Esophagus squamous epithelium (tissue), 5 donors: Measurements from ENCODE around the gene NLN. TPM values are rescaled to one million over a fixed set of nuclear protein-coding genes. Genes with fewer than 3 reads are reported as not detected.
"Not testable (repeated sequence)": the region's sequence is repeated elsewhere in the genome, so short reads cannot be mapped to it uniquely, and the experiment has no call there.

ENCODE experiments used
- DNase-seq: peaks from one replicate; lab custom pipeline; 2025; lab: John Stamatoyannopoulos, UW
- H3K27ac ChIP-seq, 4 donors: fragments of 200-600 bp; sonication (generic); one replicate each; pipeline ENCODE4 v1.5.1; 2016 to 2019; ENCODE audit warnings: mild to moderate bottlenecking in 1 of 4
- H3K27me3 ChIP-seq, 4 donors: fragments of 200-600 bp; sonication (generic); 1 replicate in 3 of 4; 2 replicates in 1 of 4; pipeline versions ENCODE4 v1.5.1 to v1.6.0; 2017 to 2021; ENCODE audit warnings: antibody characterized with exemption in 1 of 4
- H3K36me3 ChIP-seq, 3 donors: fragments of 200-600 bp; sonication (generic); one replicate each; pipeline ENCODE4 v1.5.1; 2016 to 2019
- H3K4me1 ChIP-seq, 3 donors: fragments of 200-600 bp; sonication (generic); one replicate each; pipeline ENCODE4 v1.5.1; 2017 to 2019
- H3K4me3 ChIP-seq, 4 donors: fragments of 200-600 bp; sonication (generic); 1 replicate in 3 of 4; 2 replicates in 1 of 4; pipeline ENCODE4 v1.5.1; 2016 to 2019; ENCODE audit warnings: mild to moderate bottlenecking in 2 of 4, moderate library complexity in 1 of 4
- H3K9me3 ChIP-seq, 3 donors: fragments of 200-600 bp; sonication (generic); one replicate each; pipeline ENCODE4 v1.5.1; 2016 to 2019
- POLR2A ChIP-seq, 4 donors: fragments of 450-650 bp; IDR thresholded peaks; one replicate each; pipeline ENCODE4 v1.6.1; 2017; ENCODE audit warnings: antibody characterized with exemption in 4 of 4, mild to moderate bottlenecking in 4 of 4, moderate library complexity in 3 of 4
- WGBS, 2 donors: methylation state at CpG; one replicate each; pipeline ENCODE4 v1.1.5; 2018; 5-methylcytosine and 5-hydroxymethylcytosine counted together
- intact Hi-C: fragments of 100-400 bp; cut with DNase I; formaldehyde crosslinking; loops from one replicate; pipeline ENCODE4 v1.15.0; 2022
- total RNA-seq, 4 donors: library from RNA; depleted of rRNA; stranded (reverse); fragments of >200 nt; gene quantifications; one replicate each; pipeline ENCODE4 v1.1.0, GENCODE V29; 2016
- TF ChIP-seq, protein P1 (sequence below), 6 experiments: fragments of 450-650 bp in 4 of 6; fragments of 200-600 bp in 2 of 6; sonication (generic) in 2 of 6; IDR thresholded peaks; one replicate each; pipeline ENCODE4 v1.5.1; 2016 to 2019; ENCODE audit warnings: antibody characterized with exemption in 6 of 6, mild to moderate bottlenecking in 4 of 6, moderate library complexity in 4 of 6
- donor health status: DM: yes; HTN: yes; CAD: no.

Gene NLN
- total RNA-seq, 4 donors from 2014 or later, result 4.9 to 22.1 (median 19.2) TPM

GRCh38 chr5:65769539-65769938 lies 47.5 kb downstream of the NLN start:
- DNase-seq, result no peak
- Histone ChIP-seq H3K9me3 (no peaks in the 10 kb centered on the region), H3K27ac (no peak overlapping the region), H3K36me3 (peaks cover 0 to 23% (median 0%) of the 10 kb centered on the region in 3 donors), H3K4me1 (no peaks in the 10 kb centered on the region), H3K4me3 (no peak overlapping the region), H3K27me3 (no peaks in the 10 kb centered on the region)
- WGBS, 2 donors, result 8 to 33% methylated on average over 1 of the region's 1 CpG
- intact Hi-C loops, result no loop called here
- TF ChIP-seq POLR2A (IDR thresholded peaks at IDR 0.05), result no peak
- TF ChIP-seq, protein P1, sequence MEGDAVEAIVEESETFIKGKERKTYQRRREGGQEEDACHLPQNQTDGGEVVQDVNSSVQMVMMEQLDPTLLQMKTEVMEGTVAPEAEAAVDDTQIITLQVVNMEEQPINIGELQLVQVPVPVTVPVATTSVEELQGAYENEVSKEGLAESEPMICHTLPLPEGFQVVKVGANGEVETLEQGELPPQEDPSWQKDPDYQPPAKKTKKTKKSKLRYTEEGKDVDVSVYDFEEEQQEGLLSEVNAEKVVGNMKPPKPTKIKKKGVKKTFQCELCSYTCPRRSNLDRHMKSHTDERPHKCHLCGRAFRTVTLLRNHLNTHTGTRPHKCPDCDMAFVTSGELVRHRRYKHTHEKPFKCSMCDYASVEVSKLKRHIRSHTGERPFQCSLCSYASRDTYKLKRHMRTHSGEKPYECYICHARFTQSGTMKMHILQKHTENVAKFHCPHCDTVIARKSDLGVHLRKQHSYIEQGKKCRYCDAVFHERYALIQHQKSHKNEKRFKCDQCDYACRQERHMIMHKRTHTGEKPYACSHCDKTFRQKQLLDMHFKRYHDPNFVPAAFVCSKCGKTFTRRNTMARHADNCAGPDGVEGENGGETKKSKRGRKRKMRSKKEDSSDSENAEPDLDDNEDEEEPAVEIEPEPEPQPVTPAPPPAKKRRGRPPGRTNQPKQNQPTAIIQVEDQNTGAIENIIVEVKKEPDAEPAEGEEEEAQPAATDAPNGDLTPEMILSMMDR (IDR thresholded peaks at IDR 0.05), result no peak

GRCh38 chr5:65771266-65771665 lies 49.3 kb downstream of the NLN start:
- DNase-seq, result no peak
- intact Hi-C loops, result no loop called here
- Histone ChIP-seq H3K27ac (no peak overlapping the region), H3K9me3 (no peaks in the 10 kb centered on the region), H3K27me3 (no peaks in the 10 kb centered on the region), H3K36me3 (peaks cover 0 to 25% (median 0%) of the 10 kb centered on the region in 3 donors), H3K4me1 (no peaks in the 10 kb centered on the region), H3K4me3 (no peak overlapping the region)
- whole genome bisulfite sequencing, 2 donors, result 77 to 91% methylated on average over 2 of the region's 2 CpGs
- TF ChIP-seq, protein P1 (IDR thresholded peaks at IDR 0.05), result no peak
- TF ChIP-seq POLR2A (IDR thresholded peaks at IDR 0.05), result no peak

- WGBS, 2 donors, result 97 to 100% methylated on average over 2 of the region's 2 CpGs
- intact Hi-C loops, result not testable (repeated sequence)
These were observed 51.0 kb downstream of the NLN start for GRCh38 chr5:65772963-65773362.

GRCh38 chr5:65774346-65774745 lies 52.3 kb downstream of the NLN start:
- TF ChIP-seq POLR2A (IDR thresholded peaks at IDR 0.05), result no peak
- TF ChIP-seq, protein P1 (IDR thresholded peaks at IDR 0.05), result no peak
- Histone ChIP-seq H3K36me3 (peaks cover 0 to 13% (median 0%) of the 10 kb centered on the region in 3 donors), H3K27ac (no peak overlapping the region), H3K4me1 (no peaks in the 10 kb centered on the region), H3K4me3 (no peak overlapping the region), H3K27me3 (no peaks in the 10 kb centered on the region), H3K9me3 (no peaks in the 10 kb centered on the region)
- intact Hi-C loops, result no loop called here
- no peak for DNase-seq

More at GRCh38 chr5:65772963-65773362, 51.0 kb downstream of the NLN start:
- H3K27me3 ChIP-seq, H3K4me3 ChIP-seq, DNase-seq, H3K27ac ChIP-seq, H3K4me1 ChIP-seq, H3K9me3 ChIP-seq, H3K36me3 ChIP-seq: not testable (repeated sequence)

DNA sequence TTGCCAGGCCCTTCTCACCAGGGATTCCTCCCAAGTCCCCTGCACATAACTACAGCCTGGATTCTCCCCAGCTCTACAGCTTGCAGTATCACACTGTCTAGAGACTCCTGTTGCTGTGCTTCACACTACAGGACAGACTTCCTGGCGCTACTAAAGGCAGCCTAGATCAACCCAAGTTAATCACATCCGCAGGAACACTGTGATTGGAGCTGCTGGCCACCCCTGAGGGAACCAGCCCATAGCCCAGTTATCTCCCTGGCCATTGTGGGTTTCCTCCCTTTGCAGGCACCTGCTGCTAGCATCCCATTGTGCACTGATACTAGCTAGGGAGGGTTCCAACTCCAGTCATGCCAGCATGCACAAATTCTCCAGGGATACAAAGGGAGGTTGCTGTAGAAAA lies 53.5 kb downstream of the NLN start:
- no peak for DNase-seq
- 76% methylated on average over 2 of the region's 2 CpGs; no CpG with 5 or more reads in 1 of the 2 donors for WGBS, 2 donors
- Histone ChIP-seq H3K4me3 (no peak overlapping the region), H3K9me3 (no peaks in the 10 kb centered on the region), H3K27ac (no peak overlapping the region), H3K4me1 (no peaks in the 10 kb centered on the region), H3K27me3 (no peaks in the 10 kb centered on the region), H3K36me3 (peaks cover 0 to 24% (median 0%) of the 10 kb centered on the region in 3 donors)
- TF ChIP-seq, protein P1 (IDR thresholded peaks at IDR 0.05), result no peak
- TF ChIP-seq POLR2A (IDR thresholded peaks at IDR 0.05), result no peak
- intact Hi-C loops, result no loop called here
